GM12892 (cell line): ENCODE measurements around the gene PDE1A.

Experiments
- POLR2A ChIP-seq: IDR thresholded peaks from 2 replicates; pipeline ENCODE4 v1.6.1; 2011; ENCODE audit warnings: low read depth, low read length, control low read depth
- POLR2AphosphoS5 ChIP-seq: IDR thresholded peaks from 2 replicates; pipeline ENCODE4 v1.6.1; 2011; ENCODE audit warnings: low read depth, low read length, control low read depth

DNA sequence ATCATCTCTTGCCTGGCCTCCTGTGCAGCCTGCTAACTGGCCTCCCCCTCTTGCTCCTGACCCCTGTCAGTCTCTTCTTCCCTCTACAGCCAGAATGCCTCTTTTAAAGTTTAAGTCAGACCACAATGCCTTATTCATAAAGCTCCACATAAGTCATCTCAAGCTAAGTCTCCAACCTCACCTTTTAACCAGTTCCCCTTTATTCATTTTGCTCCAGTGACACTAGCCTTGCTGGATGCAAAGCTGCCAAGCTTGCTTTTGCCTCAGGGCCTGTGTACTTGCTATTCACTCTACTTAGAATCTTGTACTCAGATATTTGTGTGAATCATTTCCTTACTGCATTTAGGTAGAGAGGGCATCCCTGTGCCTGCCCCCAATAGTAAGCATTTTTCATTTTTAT is 180.9 kb downstream of the PDE1A start:
- TF ChIP-seq POLR2A: no peak
- TF ChIP-seq POLR2AphosphoS5: no peak
